PC-9 (cell line): ENCODE results near the gene PFN2. TPM values are rescaled to one million over a fixed set of nuclear protein-coding genes. Genes with fewer than 3 reads are reported as not detected.
"Not testable (repeated sequence)": the region's sequence is repeated elsewhere in the genome, so short reads cannot be mapped to it uniquely, and the experiment has no call there.

Experiments
- BruUV-seq: library from RNA; stranded (reverse); fragments of 400-500 nt; replicated peaks from 2 replicates; lab custom pipeline; 2021; lab: Mats Ljungman, UMichigan
- CTCF ChIA-PET: fragments of 300-600 bp; sonication (Branson Sonifier 250); formaldehyde crosslinking; loops from one replicate; lab custom pipeline; 2022; ENCODE audit warnings: antibody characterized with exemption; lab: Charles Lee
- POLR2A ChIA-PET: fragments of 300-600 bp; sonication (Branson Sonifier 250); formaldehyde crosslinking; loops from one replicate; lab custom pipeline; 2022; ENCODE audit warnings: antibody characterized with exemption; ENCODE audit not compliant: unreplicated experiment; lab: Charles Lee
- DNase-seq, 2 experiments: peaks; one replicate each; pipeline versions ENCODE4 v3.0.0 to v3.0.0-alpha.2; 2015 to 2022; ENCODE audit warnings: mixed read lengths in 1 of 2
- H2AFZ ChIP-seq: fragments of 200-600 bp; sonication (generic); 2 replicates; pipeline ENCODE4 v1.8.1; 2017; ENCODE audit warnings: antibody characterized with exemption
- H3F3A ChIP-seq: fragments of 200-600 bp; sonication (generic); 2 replicates; pipeline ENCODE4 v1.8.1; 2017; ENCODE audit warnings: antibody characterized with exemption, mild to moderate bottlenecking, low read depth; ENCODE audit not compliant: insufficient read depth
- H3K27ac ChIP-seq: fragments of 200-600 bp; sonication (generic); 2 replicates; pipeline ENCODE4 v1.6.1; 2016; ENCODE audit warnings: mixed run types
- H3K27me3 ChIP-seq: fragments of 200-600 bp; sonication (generic); 2 replicates; pipeline ENCODE4 v1.6.1; 2016; ENCODE audit warnings: low read depth, mixed run types; ENCODE audit not compliant: insufficient read depth
- H3K36me3 ChIP-seq: fragments of 200-600 bp; sonication (generic); 2 replicates; pipeline ENCODE4 v1.6.1; 2016; ENCODE audit warnings: low read depth, mixed run types
- H3K4me1 ChIP-seq: fragments of 200-600 bp; sonication (generic); replicated peaks from 2 replicates; pipeline ENCODE4 v1.6.1; 2016; ENCODE audit warnings: mixed run types; ENCODE audit not compliant: insufficient read depth
- H3K4me2 ChIP-seq: fragments of 200-600 bp; sonication (generic); 2 replicates; pipeline ENCODE4 v1.6.1; 2017; ENCODE audit warnings: mixed run types
- H3K4me3 ChIP-seq: fragments of 200-600 bp; sonication (generic); 2 replicates; pipeline ENCODE4 v1.6.1; 2016; ENCODE audit warnings: mixed run types
- H3K79me2 ChIP-seq: fragments of 200-600 bp; sonication (generic); 2 replicates; pipeline ENCODE4 v1.6.1; 2017; ENCODE audit warnings: low read depth, mixed run types
- H3K9me2 ChIP-seq: fragments of 200-600 bp; sonication (generic); 2 replicates; pipeline ENCODE4 v1.8.1; 2017; ENCODE audit warnings: mild to moderate bottlenecking; ENCODE audit not compliant: insufficient read depth
- H3K9me3 ChIP-seq: fragments of 200-600 bp; sonication (generic); 2 replicates; pipeline ENCODE4 v1.8.1; 2016; ENCODE audit warnings: low read depth; ENCODE audit not compliant: insufficient read depth
- H4K20me1 ChIP-seq: fragments of 200-600 bp; sonication (generic); 2 replicates; pipeline ENCODE4 v1.8.1; 2017; ENCODE audit not compliant: insufficient read depth
- CTCF ChIP-seq: fragments of 200-600 bp; sonication (generic); conservative IDR thresholded peaks from 2 replicates; pipeline ENCODE4 v1.6.1; 2017; ENCODE audit warnings: mixed run types, antibody characterized with exemption, mild to moderate bottlenecking, moderate library complexity
- EZH2 ChIP-seq: fragments of 200-600 bp; sonication (generic); IDR thresholded peaks from 2 replicates; pipeline ENCODE4 v1.8.0; 2017; ENCODE audit warnings: antibody characterized with exemption, low read depth
- intact Hi-C: fragments of 100-400 bp; cut with micrococcal nuclease; formaldehyde crosslinking; loops from one replicate; pipeline ENCODE4 v1.10.0; 2022; ENCODE audit not compliant: unreplicated experiment
- total RNA-seq: library from RNA; stranded (reverse); gene quantifications from 2 replicates; pipeline ENCODE4 v1.2.3, GENCODE V29; 2021

The PFN2 gene
- total RNA-seq, 1 experiment from 2014 or later = 187 TPM

- BruUV-seq = no TSS peak
- Histone ChIP-seq H4K20me1 (no peaks in the 10 kb centered on the region), H3K36me3 (no peaks in the 10 kb centered on the region), H3K4me1 (no peaks in the 10 kb centered on the region), H3K4me3 (no peak overlapping the region), H3K79me2 (no peaks in the 10 kb centered on the region), H3K9me3 (no peaks in the 10 kb centered on the region), H3F3A (no peaks in the 10 kb centered on the region), H3K4me2 (no peak overlapping the region), H3K9me2 (no peaks in the 10 kb centered on the region), H3K27me3 (no peaks in the 10 kb centered on the region), H3K27ac (no peak overlapping the region), H2AFZ (no peak overlapping the region)
- intact Hi-C loops = no loop called here
- DNase-seq = no peak
- POLR2A ChIA-PET = no interaction called here
- CTCF ChIA-PET = no interaction called here
- no peak for TF ChIP-seq EZH2
- no peak for TF ChIP-seq CTCF
Measured at GRCh38 chr3:149983628-149984027, 12.9 kb upstream of the PFN2 start.

GRCh38 chr3:149983053-149983452 is 12.4 kb upstream of the PFN2 start:
- H3K4me1 ChIP-seq, H3K9me2 ChIP-seq, H3K4me2 ChIP-seq, H4K20me1 ChIP-seq, POLR2A ChIA-PET, H3K4me3 ChIP-seq, intact Hi-C loops, CTCF ChIA-PET, BruUV-seq, H3K9me3 ChIP-seq, H3F3A ChIP-seq, H3K36me3 ChIP-seq, H3K79me2 ChIP-seq, DNase-seq, H3K27ac ChIP-seq, H2AFZ ChIP-seq, H3K27me3 ChIP-seq: not testable (repeated sequence)

- H3K4me3 ChIP-seq, H3K36me3 ChIP-seq, DNase-seq, H3K4me1 ChIP-seq, H3K79me2 ChIP-seq, H3K4me2 ChIP-seq, H4K20me1 ChIP-seq, intact Hi-C loops, H3K27ac ChIP-seq, H2AFZ ChIP-seq, H3K9me2 ChIP-seq, BruUV-seq, H3K27me3 ChIP-seq, POLR2A ChIA-PET, H3F3A ChIP-seq, H3K9me3 ChIP-seq: not testable (repeated sequence)
- CTCF ChIA-PET = interaction anchor here (0.7 kb wide), 1 partner anchor 411 kb away, joined by 9 read pairs; no protein-coding TSS in a partner anchor
Measured at GRCh38 chr3:149981979-149982378, 11.3 kb upstream of the PFN2 start.

- H4K20me1 ChIP-seq = no peaks in the 10 kb centered on the region
- H3K79me2 ChIP-seq = 0 out of 2 replicates have a peak, but pooled peaks cover 2% of the 10 kb centered on the region
- no TSS peak for BruUV-seq
- H3K9me2 ChIP-seq = no peaks in the 10 kb centered on the region
- DNase-seq = no peak
- no peak overlapping the region for H3K4me3 ChIP-seq
- POLR2A ChIA-PET = no interaction called here
- intact Hi-C loops = no loop called here
- TF ChIP-seq EZH2 (no peak), CTCF (no peak)
- H3K27me3 ChIP-seq = no peaks in the 10 kb centered on the region
- no peaks in the 10 kb centered on the region for H3F3A ChIP-seq
- no peak overlapping the region for H3K4me2 ChIP-seq
- CTCF ChIA-PET = interaction anchor here (0.6 kb wide), 1 partner anchor 1671 kb away, joined by 3 read pairs; no protein-coding TSS in a partner anchor
- no peak overlapping the region for H2AFZ ChIP-seq
- H3K27ac ChIP-seq = no peak overlapping the region
- no peaks in the 10 kb centered on the region for H3K9me3 ChIP-seq
- H3K36me3 ChIP-seq = no peaks in the 10 kb centered on the region
- H3K4me1 ChIP-seq = peaks cover 4% of the 10 kb centered on the region; the same call in 1 of the 2 replicates
Measured at GRCh38 chr3:149977386-149977785, 6.7 kb upstream of the PFN2 start.
